Adipocyte (in vitro differentiated cells): Measurements from ENCODE around the gene ATOSB.

ENCODE experiments used
- DNase-seq: peaks from one replicate; pipeline ENCODE4 v3.0.0-alpha.2; 2015; ENCODE audit warnings: low read depth
- H3K27me3 ChIP-seq: replicated peaks from 2 replicates; pipeline ENCODE4 v1.7.0; 2013; ENCODE audit warnings: mild to moderate bottlenecking, low read length, moderate library complexity; ENCODE audit not compliant: control insufficient read depth, insufficient read depth
- H3K36me3 ChIP-seq: 2 replicates; pipeline ENCODE4 v1.7.0; 2013; ENCODE audit warnings: low read length, mild to moderate bottlenecking, moderate library complexity; ENCODE audit not compliant: control insufficient read depth, insufficient read depth, severe bottlenecking
- H3K4me1 ChIP-seq: 2 replicates; pipeline ENCODE4 v1.7.0; 2013; ENCODE audit warnings: mild to moderate bottlenecking, low read length, moderate library complexity; ENCODE audit not compliant: control insufficient read depth, insufficient read depth
- H3K4me3 ChIP-seq: 2 replicates; pipeline ENCODE4 v1.7.0; 2013; ENCODE audit warnings: mild to moderate bottlenecking, low read length, moderate library complexity
- H3K9ac ChIP-seq: 2 replicates; pipeline ENCODE4 v1.7.0; 2013; ENCODE audit warnings: mild to moderate bottlenecking, low read length, moderate library complexity
- H3K9me3 ChIP-seq: 2 replicates; pipeline ENCODE4 v1.7.0; 2013; ENCODE audit warnings: mild to moderate bottlenecking, low read length, moderate library complexity; ENCODE audit not compliant: control insufficient read depth

The ATOSB gene

GRCh38 chr9:35142037-35142436 lies 26.4 kb upstream of the ATOSB start:
- H3K9me3 ChIP-seq: peaks cover 61% of the 10 kb centered on the region
- no peaks in the 10 kb centered on the region for H3K36me3 ChIP-seq
- H3K4me3 ChIP-seq: peak overlapping the region; percentile 37
- DNase-seq: no peak
- no peaks in the 10 kb centered on the region for H3K27me3 ChIP-seq
- H3K4me1 ChIP-seq: no peaks in the 10 kb centered on the region
- no peak overlapping the region for H3K9ac ChIP-seq

DNA sequence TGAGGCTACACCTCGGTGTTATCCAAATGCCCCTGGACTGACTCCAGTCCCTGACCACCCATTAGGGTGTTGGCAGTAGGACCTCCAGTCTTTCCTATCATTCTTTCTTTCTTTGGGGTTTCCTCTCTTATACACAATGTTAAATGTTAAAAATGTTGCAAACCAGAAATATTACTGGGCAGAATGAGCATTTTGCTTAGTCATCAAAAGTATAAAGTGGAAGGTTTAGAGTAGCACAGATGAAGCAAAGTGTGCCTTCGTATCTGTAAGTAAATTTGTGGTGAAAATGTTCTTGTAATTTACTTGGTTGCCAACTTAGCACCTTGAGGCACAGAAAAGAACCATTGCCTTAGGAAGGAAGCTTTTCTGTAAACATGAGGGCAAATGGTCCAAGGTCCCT lies 24.4 kb upstream of the ATOSB start:
- no peaks in the 10 kb centered on the region for H3K36me3 ChIP-seq
- H3K4me1 ChIP-seq: no peaks in the 10 kb centered on the region
- H3K9ac ChIP-seq: no peak overlapping the region
- peaks cover 59% of the 10 kb centered on the region for H3K9me3 ChIP-seq
- no peaks in the 10 kb centered on the region for H3K27me3 ChIP-seq
- no peak overlapping the region for H3K4me3 ChIP-seq
- DNase-seq: no peak

GRCh38 chr9:35136866-35137265 lies 21.2 kb upstream of the ATOSB start:
- H3K4me3 ChIP-seq: no peak overlapping the region
- H3K36me3 ChIP-seq: no peaks in the 10 kb centered on the region
- no peaks in the 10 kb centered on the region for H3K4me1 ChIP-seq
- H3K9me3 ChIP-seq: peaks cover 48% of the 10 kb centered on the region
- DNase-seq: peak; percentile 15
- H3K9ac ChIP-seq: no peak overlapping the region
- H3K27me3 ChIP-seq: no peaks in the 10 kb centered on the region

GRCh38 chr9:35135988-35136387 lies 20.3 kb upstream of the ATOSB start:
- H3K36me3 ChIP-seq: no peaks in the 10 kb centered on the region
- no peak for DNase-seq
- no peak overlapping the region for H3K9ac ChIP-seq
- no peaks in the 10 kb centered on the region for H3K27me3 ChIP-seq
- H3K9me3 ChIP-seq: peaks cover 42% of the 10 kb centered on the region
- no peaks in the 10 kb centered on the region for H3K4me1 ChIP-seq
- no peak overlapping the region for H3K4me3 ChIP-seq

DNA sequence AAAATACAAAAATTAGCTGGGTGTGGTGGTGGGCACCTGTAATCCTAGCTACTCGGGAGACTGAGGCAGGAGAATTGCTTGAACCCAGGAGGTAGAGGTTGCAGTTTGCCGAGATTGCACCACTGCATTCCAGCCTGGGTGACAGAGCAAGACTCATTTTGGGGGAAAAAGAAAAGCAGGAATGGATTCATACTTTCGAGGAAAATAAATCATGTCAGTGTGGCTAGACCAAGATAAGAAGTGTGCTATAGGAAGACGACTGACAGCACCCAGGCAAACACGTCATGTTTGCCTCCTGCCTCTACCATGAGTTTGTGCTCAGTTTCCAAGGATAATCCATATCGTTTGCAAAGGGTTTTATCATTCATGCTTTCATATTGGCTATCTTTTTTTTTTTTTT lies 19.3 kb upstream of the ATOSB start:
- no peaks in the 10 kb centered on the region for H3K36me3 ChIP-seq
- H3K27me3 ChIP-seq: no peaks in the 10 kb centered on the region
- DNase-seq: no peak
- H3K4me3 ChIP-seq: no peak overlapping the region
- peaks cover 37% of the 10 kb centered on the region for H3K9me3 ChIP-seq
- H3K4me1 ChIP-seq: no peaks in the 10 kb centered on the region
- no peak overlapping the region for H3K9ac ChIP-seq

GRCh38 chr9:35116898-35117551 lies 1.4 kb upstream of the ATOSB start:
- H3K9me3 ChIP-seq: no peaks in the 10 kb centered on the region
- peaks cover 34% of the 10 kb centered on the region for H3K4me1 ChIP-seq
- peak overlapping the region; percentile 85 for H3K9ac ChIP-seq
- peak overlapping the region; percentile 85 for H3K4me3 ChIP-seq
- H3K27me3 ChIP-seq: no peaks in the 10 kb centered on the region
- H3K36me3 ChIP-seq: no peaks in the 10 kb centered on the region
- DNase-seq: peak; percentile 99

- peak overlapping the region; percentile 85 for H3K9ac ChIP-seq
- DNase-seq: no peak
- H3K27me3 ChIP-seq: no peaks in the 10 kb centered on the region
- no peaks in the 10 kb centered on the region for H3K36me3 ChIP-seq
- H3K9me3 ChIP-seq: no peaks in the 10 kb centered on the region
- H3K4me3 ChIP-seq: peak overlapping the region; percentile 85
- peaks cover 38% of the 10 kb centered on the region for H3K4me1 ChIP-seq
Measured at GRCh38 chr9:35116539-35116897, 856 bp upstream of the ATOSB start.

- Histone ChIP-seq H3K4me1 (peaks cover 47% of the 10 kb centered on the region), H3K9ac (peak overlapping the region; percentile 94), H3K27me3 (no peaks in the 10 kb centered on the region), H3K36me3 (no peaks in the 10 kb centered on the region), H3K4me3 (peak overlapping the region; percentile 85), H3K9me3 (no peaks in the 10 kb centered on the region)
- peak; percentile 71 for DNase-seq
Measured at GRCh38 chr9:35114840-35115628, 628 bp downstream of the ATOSB start.

- DNase-seq: peak; percentile 99
- Histone ChIP-seq H3K4me3 (peak overlapping the region; percentile 85), H3K4me1 (peaks cover 55% of the 10 kb centered on the region), H3K36me3 (no peaks in the 10 kb centered on the region), H3K27me3 (no peaks in the 10 kb centered on the region), H3K9ac (peak overlapping the region; percentile 94), H3K9me3 (no peaks in the 10 kb centered on the region)
Measured at GRCh38 chr9:35114113-35114839, 1.4 kb downstream of the ATOSB start.

DNA sequence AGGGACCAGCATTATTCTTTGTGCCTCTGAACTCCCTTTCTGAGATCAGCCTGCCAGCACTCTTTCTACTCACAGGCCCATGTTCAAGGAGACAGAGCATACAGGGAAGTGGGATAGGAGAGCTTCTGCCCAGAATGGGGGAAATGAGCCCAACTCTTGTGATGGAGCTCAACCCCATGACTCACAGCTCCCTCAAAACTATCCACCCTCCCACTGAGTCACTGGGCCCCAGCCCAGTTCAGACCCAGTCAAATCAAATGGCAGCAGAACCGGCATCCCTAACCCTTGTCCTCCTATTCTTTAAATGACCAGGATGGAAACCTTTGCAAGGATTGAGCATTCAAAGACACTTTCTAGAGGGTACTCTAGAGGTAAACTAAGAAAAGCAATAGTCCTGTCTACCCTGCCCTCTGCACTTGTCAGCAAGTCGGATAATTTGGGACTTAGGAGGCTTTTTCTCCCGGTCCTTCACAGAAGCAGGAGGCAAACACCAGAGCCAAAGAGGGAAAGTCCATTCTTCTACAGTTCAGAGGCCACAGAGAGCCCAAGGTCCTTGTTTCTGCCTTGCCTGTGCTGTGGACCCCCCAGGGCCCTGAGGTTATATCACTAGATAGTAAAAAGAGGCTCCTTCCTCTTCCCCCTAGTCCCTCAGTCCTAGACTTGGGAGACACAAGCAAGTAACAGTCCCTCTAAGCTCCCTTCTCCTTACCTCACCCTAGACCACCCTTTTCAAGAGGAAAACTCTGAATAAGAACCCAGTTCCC lies 3.2 kb downstream of the ATOSB start:
- Histone ChIP-seq H3K27me3 (no peaks in the 10 kb centered on the region), H3K9me3 (no peaks in the 10 kb centered on the region), H3K4me3 (peak overlapping the region; percentile 74), H3K4me1 (peaks cover 61% of the 10 kb centered on the region), H3K36me3 (peaks cover 13% of the 10 kb centered on the region), H3K9ac (peak overlapping the region; percentile 85)
- DNase-seq: peak; percentile 80
